Keratinocyte (primary cell): Measurements from ENCODE around the gene XRCC1.

Experiments
- CTCF ChIP-seq, 3 experiments: IDR thresholded peaks in 1 of 3; conservative IDR thresholded peaks in 1 of 3; optimal IDR thresholded peaks in 1 of 3; 2 replicates in 2 of 3; 3 replicates in 1 of 3; pipeline versions ENCODE3 to v1.5.1; 2011; ENCODE audit warnings: low read length in 3 of 3, mild to moderate bottlenecking in 3 of 3, moderate library complexity in 2 of 3, control low read depth in 1 of 3, inconsistent platforms in 1 of 3; ENCODE audit not compliant: insufficient read depth in 2 of 3; ENCODE audit errors: extremely low read depth in 1 of 3
- EZH2 ChIP-seq: IDR thresholded peaks from one replicate; pipeline ENCODE4 v1.6.1; 2012; ENCODE audit warnings: inconsistent platforms, mild to moderate bottlenecking, low read length, moderate library complexity

DNA sequence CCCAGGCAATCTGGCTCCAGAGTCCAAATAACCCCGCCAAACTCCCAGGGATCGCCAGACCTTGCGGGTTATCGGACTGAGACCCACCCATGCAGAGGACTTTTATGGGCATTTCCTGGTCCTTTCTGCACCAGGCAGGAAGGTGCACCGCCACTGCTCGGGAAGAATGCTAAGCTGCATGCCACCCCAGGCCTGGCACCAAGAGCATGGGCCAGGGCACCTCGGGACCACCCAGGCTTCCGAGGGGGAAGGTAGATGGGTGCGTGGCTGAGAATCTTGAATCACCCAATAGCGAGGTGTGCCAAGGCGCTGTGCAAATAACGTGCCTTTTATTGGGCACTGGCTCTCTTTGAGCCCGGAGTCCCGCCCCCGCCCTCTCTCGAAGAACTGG is 42.8 kb downstream of the XRCC1 start:
- no peak for TF ChIP-seq CTCF (optimal IDR thresholded peaks at IDR 0.05 in 1 of 3, IDR thresholded peaks at IDR 0.05 in 1 of 3, conservative IDR thresholded peaks at IDR 0.05 in 1 of 3; ENCODE audit: extremely low read depth in 1 of 3, insufficient read depth in 2 of 3, low read length in 3 of 3)
- TF ChIP-seq EZH2, result no peak
